Measurements from ENCODE around the gene ST8SIA6.

DNA sequence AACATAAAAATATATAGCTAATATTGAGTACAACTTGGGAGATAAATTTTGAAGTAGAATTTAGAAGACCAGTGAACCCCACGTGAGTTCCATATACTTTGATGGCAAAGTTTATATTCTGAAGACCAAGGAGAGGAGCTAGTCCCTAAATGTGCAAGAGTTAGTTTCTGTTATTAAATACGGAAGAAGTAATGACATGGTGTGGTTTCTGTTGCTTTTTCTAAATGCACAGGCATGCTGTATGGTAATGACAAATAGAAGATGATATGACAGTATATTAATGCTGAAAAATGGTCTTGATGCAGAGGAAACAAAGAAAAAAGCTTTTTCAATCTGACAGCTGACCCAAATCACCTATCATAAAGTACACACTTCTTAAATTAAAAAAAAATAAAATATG, 101.8 kb downstream of the ST8SIA6 start:
- no peak for TF ChIP-seq CTCF (conservative IDR thresholded peaks at IDR 0.05; ENCODE audit: low read depth, low read length)
- no peak for TF ChIP-seq EZH2 (IDR thresholded peaks at IDR 0.05; ENCODE audit: borderline replicate concordance, low read depth, low read length, poor library complexity, severe bottlenecking)

All from A673 (cell line).